Lower lobe of right lung (tissue), 2 donors: Measurements from ENCODE around the gene BCKDK. TPM values are rescaled to one million over a fixed set of nuclear protein-coding genes. Genes with fewer than 3 reads are reported as not detected.
"Not testable (repeated sequence)": the region's sequence is repeated elsewhere in the genome, so short reads cannot be mapped to it uniquely, and the experiment has no call there.

ENCODE experiments used
- ATAC-seq, 2 donors: fragments of 200-7000 bp; cut with Tn5 transposase; one replicate each; pipeline ENCODE4 v1.9.1; 2020 to 2022; ENCODE audit warnings: mild to moderate bottlenecking in 2 of 2, moderate library complexity in 2 of 2
- DNase-seq: peaks from one replicate; pipeline ENCODE4 v3.0.0-alpha.2; 2020
- H3K27ac ChIP-seq: fragments of 200-600 bp; one replicate; pipeline ENCODE4 v1.8.0; 2022
- H3K27me3 ChIP-seq: fragments of 200-600 bp; one replicate; pipeline ENCODE4 v1.8.0; 2022; ENCODE audit warnings: low read depth
- H3K36me3 ChIP-seq: fragments of 200-600 bp; one replicate; pipeline ENCODE4 v1.8.0; 2022; ENCODE audit warnings: mild to moderate bottlenecking
- H3K4me1 ChIP-seq: fragments of 200-600 bp; one replicate; pipeline ENCODE4 v1.8.0; 2022
- H3K4me3 ChIP-seq: fragments of 200-600 bp; one replicate; pipeline ENCODE4 v1.8.0; 2022; ENCODE audit warnings: mild to moderate bottlenecking
- H3K9me3 ChIP-seq: fragments of 200-600 bp; one replicate; pipeline ENCODE4 v1.8.0; 2022
- CTCF ChIP-seq: fragments of 200-600 bp; IDR thresholded peaks from one replicate; pipeline ENCODE4 v1.8.0; 2022; ENCODE audit warnings: antibody characterized with exemption, mild to moderate bottlenecking
- intact Hi-C: fragments of 100-400 bp; cut with DNase I; formaldehyde crosslinking; loops from one replicate; pipeline ENCODE4 v1.11.0; 2022
- total RNA-seq: library from RNA; stranded (reverse); fragmentation: NEBNext Ultra II Directional; extraction: Animal tissue kit (Norgen Biotek cat#: 25700); gene quantifications from one replicate; pipeline ENCODE4 v1.2.1, GENCODE V29; 2021
- donor health status: DM: no; HTN: yes; CAD: no; lungs with severe emphysema.

Gene BCKDK
- total RNA-seq, 1 donor from 2014 or later: 37.6 TPM

- DNase-seq: no peak
- Histone ChIP-seq H3K9me3 (no peaks in the 10 kb centered on the region), H3K36me3 (no peaks in the 10 kb centered on the region), H3K4me3 (no peak overlapping the region), H3K4me1 (peaks cover 6% of the 10 kb centered on the region), H3K27me3 (peaks cover 8% of the 10 kb centered on the region), H3K27ac (no peak overlapping the region)
- intact Hi-C loops: no loop called here
- no peak for TF ChIP-seq CTCF
- no peak for ATAC-seq
Observed at GRCh38 chr16:31147574-31147973, 39.4 kb downstream of the BCKDK start.

- DNase-seq (peak; percentile 87), ATAC-seq (peak; percentile 89 to 94)
- intact Hi-C loops: no loop called here
- Histone ChIP-seq H3K4me3 (peak overlapping the region; percentile 17), H3K36me3 (no peaks in the 10 kb centered on the region), H3K4me1 (no peaks in the 10 kb centered on the region), H3K27ac (no peak overlapping the region), H3K9me3 (no peaks in the 10 kb centered on the region), H3K27me3 (peaks cover 8% of the 10 kb centered on the region)
- TF ChIP-seq CTCF: no peak
Observed at GRCh38 chr16:31148281-31148728, 40.1 kb downstream of the BCKDK start.

- H3K9me3 ChIP-seq: no peaks in the 10 kb centered on the region
- H3K36me3 ChIP-seq: no peaks in the 10 kb centered on the region
- no peak for TF ChIP-seq CTCF
- H3K27me3 ChIP-seq: peaks cover 8% of the 10 kb centered on the region
- no peak overlapping the region for H3K27ac ChIP-seq
- intact Hi-C loops: no loop called here
- no peak for DNase-seq
- H3K4me3 ChIP-seq: no peak overlapping the region
- no peaks in the 10 kb centered on the region for H3K4me1 ChIP-seq
- no peak for ATAC-seq
Observed at GRCh38 chr16:31148896-31149295, 40.7 kb downstream of the BCKDK start.

- Histone ChIP-seq H3K9me3 (no peaks in the 10 kb centered on the region), H3K4me1 (no peaks in the 10 kb centered on the region), H3K36me3 (no peaks in the 10 kb centered on the region), H3K27me3 (peaks cover 8% of the 10 kb centered on the region), H3K27ac (no peak overlapping the region), H3K4me3 (no peak overlapping the region)
- intact Hi-C loops: no loop called here
- ATAC-seq (no peak), DNase-seq (no peak)
- no peak for TF ChIP-seq CTCF
Observed at GRCh38 chr16:31149332-31149731, 41.1 kb downstream of the BCKDK start.

- Histone ChIP-seq H3K27ac (no peak within 1 kb of the TSS), H3K27me3 (peaks cover 8% of the 10 kb centered on the region), H3K36me3 (no peaks in the 10 kb centered on the region), H3K4me3 (no peak within 1 kb of the TSS), H3K4me1 (no peaks in the 10 kb centered on the region), H3K9me3 (no peaks in the 10 kb centered on the region)
- ATAC-seq (no peak), DNase-seq (no peak)
- no peak for TF ChIP-seq CTCF
- intact Hi-C loops: no loop called here
Observed at GRCh38 chr16:31149894-31150890, 42.0 kb downstream of the BCKDK start, which contains the start of gene PRSS36. PRSS36 (minus strand) TSS chr16:31150066; CDS start chr16:31150035, 31 bp downstream.

- H3K4me1 ChIP-seq, H3K4me3 ChIP-seq, H3K9me3 ChIP-seq, H3K36me3 ChIP-seq, H3K27me3 ChIP-seq, ATAC-seq, DNase-seq, H3K27ac ChIP-seq, intact Hi-C loops: not testable (repeated sequence)
Observed at GRCh38 chr16:31150976-31151375, 42.8 kb downstream of the BCKDK start.
